ENCODE measurements around the gene MYL12B.

The MYL12B gene

GRCh38 chr18:3233004-3233403, 28.9 kb upstream of the MYL12B start:
- Histone ChIP-seq H3K9me3 (no peaks in the 10 kb centered on the region), H3K27me3 (no peaks in the 10 kb centered on the region), H3K4me1 (ENCODE audit: control insufficient read depth in 1 of 2, insufficient read depth in 1 of 2, low read depth in 1 of 2, low read length in 1 of 2) (peaks cover 8 to 20% of the 10 kb centered on the region in 2 experiments), H3K27ac (no peak overlapping the region), H3K36me3 (no peaks in the 10 kb centered on the region), H3K4me3 (ENCODE audit: low read depth in 1 of 2, low read length in 1 of 2) (no peak overlapping the region)
- TF ChIP-seq CTCF (IDR thresholded peaks at IDR 0.05), result no peak

- Histone ChIP-seq H3K4me1 (ENCODE audit: control insufficient read depth in 1 of 2, insufficient read depth in 1 of 2, low read depth in 1 of 2, low read length in 1 of 2) (peaks cover 8 to 20% of the 10 kb centered on the region in 2 experiments), H3K27ac (no peak overlapping the region), H3K9me3 (no peaks in the 10 kb centered on the region), H3K36me3 (no peaks in the 10 kb centered on the region), H3K27me3 (no peaks in the 10 kb centered on the region), H3K4me3 (ENCODE audit: low read depth in 1 of 2, low read length in 1 of 2) (no peak overlapping the region)
- TF ChIP-seq CTCF (IDR thresholded peaks at IDR 0.05), result no peak
These were observed 28.3 kb upstream of the MYL12B start for GRCh38 chr18:3233433-3234168.

DNA sequence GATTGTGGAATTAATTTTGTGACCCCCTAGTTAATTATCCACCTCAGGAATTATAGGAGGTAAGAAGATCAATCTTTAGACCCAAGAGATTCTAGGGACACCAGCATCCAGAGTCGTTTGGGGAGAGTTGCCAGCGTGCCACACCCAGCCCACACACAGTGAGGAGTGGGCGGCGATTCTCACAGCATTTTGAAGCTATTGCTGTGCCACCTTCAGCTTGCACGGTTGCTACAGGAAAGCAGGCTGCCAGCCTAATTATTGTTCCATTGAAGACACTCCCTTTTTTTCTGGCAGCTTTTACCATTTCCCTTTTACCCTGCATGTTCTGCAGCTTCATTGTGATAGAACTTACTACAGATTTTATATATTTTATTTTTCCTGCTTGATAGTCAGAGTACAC, 27.5 kb upstream of the MYL12B start:
- H3K36me3 ChIP-seq, result no peaks in the 10 kb centered on the region
- no peak for TF ChIP-seq CTCF (IDR thresholded peaks at IDR 0.05)

GRCh38 chr18:3235846-3236245, 26.1 kb upstream of the MYL12B start:
- no peak for TF ChIP-seq CTCF (IDR thresholded peaks at IDR 0.05)
- Histone ChIP-seq H3K9me3 (no peaks in the 10 kb centered on the region), H3K4me1 (ENCODE audit: control insufficient read depth in 1 of 2, insufficient read depth in 1 of 2, low read depth in 1 of 2, low read length in 1 of 2) (peaks cover 8 to 20% of the 10 kb centered on the region in 2 experiments), H3K27ac (peak overlapping the region; percentile 36), H3K27me3 (no peaks in the 10 kb centered on the region), H3K36me3 (no peaks in the 10 kb centered on the region), H3K4me3 (ENCODE audit: low read depth in 1 of 2, low read length in 1 of 2) (no peak overlapping the region)

More for the DNA sequence above, 27.5 kb upstream of the MYL12B start:
- Histone ChIP-seq H3K27ac (no peak overlapping the region), H3K4me3 (ENCODE audit: low read depth in 1 of 2, low read length in 1 of 2) (no peak overlapping the region), H3K9me3 (no peaks in the 10 kb centered on the region), H3K27me3 (no peaks in the 10 kb centered on the region), H3K4me1 (ENCODE audit: control insufficient read depth in 1 of 2, insufficient read depth in 1 of 2, low read depth in 1 of 2, low read length in 1 of 2) (peaks cover 8 to 20% of the 10 kb centered on the region in 2 experiments)

DNA sequence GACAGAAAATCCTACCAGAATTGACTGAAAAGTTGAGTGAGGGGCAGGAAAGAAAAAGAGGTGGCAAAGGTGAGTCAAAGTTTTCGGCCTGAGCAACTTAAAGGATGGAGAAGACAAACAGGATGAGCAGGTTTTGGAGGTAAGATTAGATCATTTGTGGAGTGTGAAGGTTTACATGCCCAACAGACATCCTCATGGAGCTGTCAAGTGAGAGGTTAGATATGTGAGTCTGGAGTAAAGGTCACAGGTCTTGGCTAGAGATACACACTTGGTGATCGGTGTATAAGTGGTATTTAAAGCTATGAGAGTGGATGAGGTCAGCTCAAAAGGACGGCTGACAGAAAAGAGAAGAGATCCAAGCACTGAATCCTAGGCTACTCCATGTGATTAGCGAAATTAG, 25.5 kb upstream of the MYL12B start:
- H3K4me3 ChIP-seq (ENCODE audit: low read depth in 1 of 2, low read length in 1 of 2), result no peak overlapping the region
- peaks cover 8 to 20% of the 10 kb centered on the region in 2 experiments for H3K4me1 ChIP-seq (ENCODE audit: control insufficient read depth in 1 of 2, insufficient read depth in 1 of 2, low read depth in 1 of 2, low read length in 1 of 2)
- H3K27ac ChIP-seq, result peak overlapping the region; percentile 36
- no peaks in the 10 kb centered on the region for H3K27me3 ChIP-seq
- no peaks in the 10 kb centered on the region for H3K9me3 ChIP-seq
- TF ChIP-seq CTCF (IDR thresholded peaks at IDR 0.05), result no peak
- H3K36me3 ChIP-seq, result no peaks in the 10 kb centered on the region
